A673 (cell line): ENCODE measurements around the gene SPRTN.

ENCODE experiments used
- EZH2 ChIP-seq: fragments of 200-600 bp; sonication (generic); IDR thresholded peaks from 2 replicates; pipeline ENCODE4 v1.6.1; 2017; ENCODE audit warnings: borderline replicate concordance, low read depth, mild to moderate bottlenecking, mixed read lengths, antibody characterized with exemption, low read length; ENCODE audit not compliant: poor library complexity, severe bottlenecking
- TF ChIP-seq, protein P1 (sequence below): fragments of 300-800, 200-600 bp; sonication (generic); conservative IDR thresholded peaks from 2 replicates; pipeline ENCODE4 v1.5.1; 2017; ENCODE audit warnings: low read depth, mild to moderate bottlenecking, antibody characterized with exemption, low read length, moderate library complexity, mixed read lengths

DNA sequence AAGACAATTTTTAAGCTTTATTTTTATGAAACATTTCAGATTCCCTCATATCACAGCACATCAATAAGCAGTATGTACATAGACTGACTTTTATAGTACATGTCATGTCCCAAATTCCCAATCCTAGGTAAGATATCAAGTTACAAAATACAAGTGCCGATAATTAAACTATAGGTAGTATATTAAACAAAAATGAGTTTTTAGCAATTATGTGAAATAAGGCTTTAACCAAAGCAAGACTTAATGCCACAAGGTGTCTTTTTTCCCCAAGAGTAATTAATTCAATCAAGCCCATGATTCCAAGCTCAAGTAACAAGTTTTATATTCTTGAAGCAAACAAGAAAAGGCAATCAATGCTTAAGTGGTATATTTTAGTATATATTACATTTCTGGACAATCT, 5.3 kb upstream of the SPRTN start:
- TF ChIP-seq, protein P1, sequence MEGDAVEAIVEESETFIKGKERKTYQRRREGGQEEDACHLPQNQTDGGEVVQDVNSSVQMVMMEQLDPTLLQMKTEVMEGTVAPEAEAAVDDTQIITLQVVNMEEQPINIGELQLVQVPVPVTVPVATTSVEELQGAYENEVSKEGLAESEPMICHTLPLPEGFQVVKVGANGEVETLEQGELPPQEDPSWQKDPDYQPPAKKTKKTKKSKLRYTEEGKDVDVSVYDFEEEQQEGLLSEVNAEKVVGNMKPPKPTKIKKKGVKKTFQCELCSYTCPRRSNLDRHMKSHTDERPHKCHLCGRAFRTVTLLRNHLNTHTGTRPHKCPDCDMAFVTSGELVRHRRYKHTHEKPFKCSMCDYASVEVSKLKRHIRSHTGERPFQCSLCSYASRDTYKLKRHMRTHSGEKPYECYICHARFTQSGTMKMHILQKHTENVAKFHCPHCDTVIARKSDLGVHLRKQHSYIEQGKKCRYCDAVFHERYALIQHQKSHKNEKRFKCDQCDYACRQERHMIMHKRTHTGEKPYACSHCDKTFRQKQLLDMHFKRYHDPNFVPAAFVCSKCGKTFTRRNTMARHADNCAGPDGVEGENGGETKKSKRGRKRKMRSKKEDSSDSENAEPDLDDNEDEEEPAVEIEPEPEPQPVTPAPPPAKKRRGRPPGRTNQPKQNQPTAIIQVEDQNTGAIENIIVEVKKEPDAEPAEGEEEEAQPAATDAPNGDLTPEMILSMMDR, result no peak
- TF ChIP-seq EZH2, result no peak
